ENCODE results near the gene ZC3H12A. TPM values are rescaled to one million over a fixed set of nuclear protein-coding genes. Genes with fewer than 3 reads are reported as not detected.

The ZC3H12A gene
- polyA plus RNA-seq, 2 of the 4 experiments (the other 2 are of a cell fraction), result 16.3 to 23.1 TPM

GRCh38 chr1:37458551-37458950 lies 15.8 kb upstream of the ZC3H12A start:
- no peak overlapping the region for H3K4me2 ChIP-seq
- 79% methylated on average over 3 of the region's 3 CpGs for WGBS (ENCODE audit: missing lambda C conversion rate)
- peak in 1 of 2 experiments; percentile 20 for DNase-seq (ENCODE audit: low read depth in 1 of 2, low spot score in 1 of 2)
- no peaks in the 10 kb centered on the region for H3K9me3 ChIP-seq
- CTCF ChIA-PET, result interaction anchor here (0.6 to 13.1 kb wide), 4 partner anchors 13 to 574 kb away, joined by 4 to 209 read pairs (median 106); partner anchors contain the start of gene ZC3H12A
- peak overlapping the region; percentile 55 to 63; a peak in 5 of 6 replicates for H3K27ac ChIP-seq
- H3K4me1 ChIP-seq, result peaks cover 54% of the 10 kb centered on the region
- no peak for FAIRE-seq
- H3K4me3 ChIP-seq, result no peak overlapping the region
- no peak for TF ChIP-seq FOSL2 (IDR thresholded peaks at IDR 0.05)
- TF ChIP-seq FOSL2 (CRISPR knock-in tag; IDR thresholded peaks at IDR 0.05), result no peak
- no peak for TF ChIP-seq BCL3 (IDR thresholded peaks at IDR 0.05)
- TF ChIP-seq RFX5 (IDR thresholded peaks at IDR 0.05), result no peak
- no peak for TF ChIP-seq HDAC2 (IDR thresholded peaks at IDR 0.05)
- TF ChIP-seq HES2 (IDR thresholded peaks at IDR 0.05), result no peak
- no peak for TF ChIP-seq POLR2AphosphoS2 (conservative IDR thresholded peaks at IDR 0.05; ENCODE audit: low read length)
- POLR2A ChIA-PET, result no interaction called here
- no peak for ATAC-seq

GRCh38 chr1:37461698-37462436 lies 12.5 kb upstream of the ZC3H12A start:
- ATAC-seq (peak; percentile 73 to 78), FAIRE-seq (no peak), DNase-seq (ENCODE audit: low read depth in 1 of 2, low spot score in 1 of 2) (peak in 1 of 2 experiments; percentile 79)
- peak overlapping the region; percentile 71 to 73 for H3K27ac ChIP-seq
- CTCF ChIA-PET, result interaction anchor here (0.6 to 13.1 kb wide), 2 partner anchors 17 to 25 kb away, joined by 3 to 208 read pairs; no protein-coding TSS in a partner anchor
- peaks cover 48% of the 10 kb centered on the region for H3K4me1 ChIP-seq
- POLR2A ChIA-PET, result no interaction called here
- TF ChIP-seq FOSL2 (IDR thresholded peaks at IDR 0.05) (no peak), FOSL2 (CRISPR knock-in tag; IDR thresholded peaks at IDR 0.05) (0 out of 2 replicates have a peak, but pooled peaks have one; percentile 43), KDM1A (IDR thresholded peaks at IDR 0.05; ENCODE audit: low read depth) (no peak), EP300 (IDR thresholded peaks at IDR 0.05) (peak in 1 of 2 experiments; percentile 43; a peak in 2 of 5 replicates), MAFK (IDR thresholded peaks at IDR 0.05; ENCODE audit: partially characterized antibody) (peak; percentile 28), E2F6 (IDR thresholded peaks at IDR 0.05; ENCODE audit: borderline replicate concordance, low read depth) (no peak), CEBPB (IDR thresholded peaks at IDR 0.05) (peak in 1 of 2 experiments; percentile 7; a peak in 1 of 4 replicates)
- H3K4me3 ChIP-seq, result no peak overlapping the region
- WGBS (ENCODE audit: missing lambda C conversion rate), result 49% methylated on average over 9 of the region's 9 CpGs
- peak overlapping the region; percentile 38 for H3K4me2 ChIP-seq
- H3K9me3 ChIP-seq, result no peaks in the 10 kb centered on the region

GRCh38 chr1:37464443-37464842 lies 9.9 kb upstream of the ZC3H12A start:
- FAIRE-seq (no peak), ATAC-seq (no peak), DNase-seq (ENCODE audit: low read depth in 1 of 2, low spot score in 1 of 2) (no peak)
- peaks cover 62% of the 10 kb centered on the region for H3K4me1 ChIP-seq
- peak overlapping the region; percentile 50 to 57 for H3K27ac ChIP-seq
- 29% methylated on average over 2 of the region's 2 CpGs for WGBS (ENCODE audit: missing lambda C conversion rate)
- no peaks in the 10 kb centered on the region for H3K9me3 ChIP-seq
- TF ChIP-seq USF2 (IDR thresholded peaks at IDR 0.05), result no peak
- TF ChIP-seq ELK1 (IDR thresholded peaks at IDR 0.05; ENCODE audit: low read depth, low read length), result no peak
- no peak for TF ChIP-seq GATA3 (IDR thresholded peaks at IDR 0.05; ENCODE audit: borderline replicate concordance)
- no peak for TF ChIP-seq KDM5A (IDR thresholded peaks at IDR 0.05)
- no peak for TF ChIP-seq RCOR1 (IDR thresholded peaks at IDR 0.05; ENCODE audit: low read depth, low read length)
- H3K4me2 ChIP-seq, result no peak overlapping the region
- H3K4me3 ChIP-seq, result no peak overlapping the region
- ChIA-PET CTCF (interaction anchor here (1.1 to 17.9 kb wide), 4 partner anchors 10 to 219 kb away, joined by 3 to 209 read pairs (median 106); no protein-coding TSS in a partner anchor), POLR2A (no interaction called here)
